Fibroblast of skin of scalp (primary cell): ENCODE results near the gene TMCC3. TPM values are rescaled to one million over a fixed set of nuclear protein-coding genes. Genes with fewer than 3 reads are reported as not detected.
"Not testable (repeated sequence)": the region's sequence is repeated elsewhere in the genome, so short reads cannot be mapped to it uniquely, and the experiment has no call there.

Experiments
- DNase-seq: peaks from one replicate; pipeline ENCODE4 v3.0.0-alpha.2; 2013
- polyA plus RNA-seq, 2 experiments: library from polyadenylated mRNA; unstranded; fragments of 120-200 nt; gene quantifications; one replicate each; pipeline ENCODE4 v1.2.1, GENCODE V29; 2013; ENCODE audit not compliant: insufficient read length in 2 of 2

The TMCC3 gene, protein sequence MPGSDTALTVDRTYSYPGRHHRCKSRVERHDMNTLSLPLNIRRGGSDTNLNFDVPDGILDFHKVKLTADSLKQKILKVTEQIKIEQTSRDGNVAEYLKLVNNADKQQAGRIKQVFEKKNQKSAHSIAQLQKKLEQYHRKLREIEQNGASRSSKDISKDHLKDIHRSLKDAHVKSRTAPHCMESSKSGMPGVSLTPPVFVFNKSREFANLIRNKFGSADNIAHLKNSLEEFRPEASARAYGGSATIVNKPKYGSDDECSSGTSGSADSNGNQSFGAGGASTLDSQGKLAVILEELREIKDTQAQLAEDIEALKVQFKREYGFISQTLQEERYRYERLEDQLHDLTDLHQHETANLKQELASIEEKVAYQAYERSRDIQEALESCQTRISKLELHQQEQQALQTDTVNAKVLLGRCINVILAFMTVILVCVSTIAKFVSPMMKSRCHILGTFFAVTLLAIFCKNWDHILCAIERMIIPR
- 0.23 TPM for polyA plus RNA-seq (2013, experiment 1 of 2; ENCODE audit: insufficient read length)
- polyA plus RNA-seq (2013, experiment 2 of 2; ENCODE audit: insufficient read length), result 1.0 TPM

DNA sequence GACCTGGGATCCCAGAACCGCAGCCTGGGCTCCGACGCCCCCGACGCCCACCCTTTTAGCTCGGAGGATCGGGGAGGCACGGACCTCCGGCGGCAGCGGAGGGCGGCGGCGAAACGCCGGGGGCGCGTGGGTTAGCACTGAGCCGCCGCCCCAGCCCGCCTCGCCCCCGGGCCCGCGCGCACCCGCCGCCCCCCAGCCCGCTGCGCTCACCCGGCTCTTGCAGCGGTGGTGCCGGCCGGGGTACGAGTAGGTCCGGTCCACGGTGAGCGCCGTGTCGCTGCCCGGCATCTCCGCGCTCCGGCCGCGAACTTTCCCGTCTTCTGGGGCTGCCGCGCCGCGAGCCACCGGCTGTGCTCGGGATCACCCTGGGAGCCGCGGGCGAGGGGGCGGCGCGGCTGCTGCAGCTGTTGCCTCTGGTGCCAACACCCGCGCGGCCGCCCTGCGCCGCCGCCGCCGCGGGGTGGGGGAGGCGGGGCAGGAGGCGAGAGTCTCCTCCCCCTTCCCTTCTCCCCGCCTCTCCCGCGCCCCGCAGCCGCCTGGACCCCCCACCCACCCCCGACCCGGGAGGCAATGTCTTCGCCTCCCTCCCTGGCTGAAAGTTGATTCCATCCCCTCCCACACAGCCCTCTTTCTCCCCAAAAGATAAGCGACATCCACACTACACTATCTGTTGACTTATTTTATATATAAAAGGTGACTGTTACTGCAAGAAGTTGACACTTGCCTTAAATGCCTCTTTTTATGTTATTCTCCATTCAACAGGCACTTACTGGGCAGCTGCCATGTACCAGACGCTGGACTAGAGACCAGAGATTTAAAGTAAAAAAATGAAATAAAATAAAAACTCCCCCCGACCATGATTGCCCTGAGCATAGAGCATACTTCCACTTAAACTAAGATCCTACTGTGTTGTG, at the start of gene TMCC3:
Gene TMCC3, minus strand, starts transcription at position 415 of the 914 bp plus-strand sequence. Its CDS starts 127 bp downstream, at position 288.
- peak; percentile 27 for DNase-seq

DNA sequence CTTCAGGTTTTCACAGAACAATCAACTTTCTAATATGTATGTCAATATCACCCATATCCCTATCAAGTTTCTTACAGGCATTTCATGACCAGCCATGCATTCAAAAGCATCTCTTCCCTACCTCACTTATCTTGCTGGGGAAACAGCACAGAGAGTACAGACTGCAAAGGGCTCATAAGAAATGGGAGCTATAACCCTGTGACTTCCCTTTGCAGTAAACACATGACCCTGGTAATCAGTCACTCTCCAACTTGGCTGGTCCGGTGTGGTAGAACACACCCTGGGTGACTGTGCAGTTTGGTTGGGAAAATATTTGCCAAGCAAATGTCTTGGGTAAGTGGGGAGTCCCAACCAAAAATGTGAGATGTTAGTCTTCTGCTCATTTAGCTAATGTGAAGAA, 49.4 kb upstream of the TMCC3 start:
- no peak for DNase-seq

DNA sequence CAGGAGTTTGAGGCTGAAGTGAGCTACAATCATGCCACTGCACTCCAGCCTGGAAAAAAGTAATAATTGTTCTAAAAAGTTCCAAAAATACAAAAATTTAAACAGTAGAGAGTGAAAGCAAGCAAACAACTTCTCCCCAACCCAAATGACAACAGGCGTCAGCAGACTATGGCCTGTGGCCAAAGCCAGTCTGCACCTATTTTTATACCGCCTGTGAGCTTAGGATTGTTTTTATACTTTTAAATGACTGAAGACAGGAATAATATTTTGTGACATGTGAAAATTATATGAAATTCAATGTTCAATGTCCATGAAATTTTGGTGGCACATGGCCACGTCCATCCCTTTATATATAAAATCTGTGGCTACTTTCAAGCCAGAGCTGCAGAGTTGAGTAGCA, 48.2 kb upstream of the TMCC3 start:
- no peak for DNase-seq

DNA sequence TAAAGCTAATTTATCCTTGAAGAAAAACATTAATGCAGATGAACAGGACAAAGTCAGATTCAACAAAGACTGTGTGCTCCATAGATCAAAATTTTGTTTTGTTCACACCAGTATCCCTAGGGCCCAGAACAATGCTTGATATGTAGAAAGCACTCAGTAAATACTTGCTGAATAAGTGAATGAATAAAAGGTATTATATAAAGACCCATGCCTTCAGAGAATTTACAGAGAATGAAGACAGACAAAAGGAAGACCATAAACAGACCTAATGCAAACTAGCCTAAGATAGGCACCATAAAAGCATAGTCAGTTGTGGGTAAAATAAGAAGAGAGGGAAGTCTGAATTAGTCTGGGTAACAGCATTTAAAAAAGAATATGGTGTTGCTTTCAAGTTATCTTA, 47.3 kb upstream of the TMCC3 start:
- no peak for DNase-seq

DNA sequence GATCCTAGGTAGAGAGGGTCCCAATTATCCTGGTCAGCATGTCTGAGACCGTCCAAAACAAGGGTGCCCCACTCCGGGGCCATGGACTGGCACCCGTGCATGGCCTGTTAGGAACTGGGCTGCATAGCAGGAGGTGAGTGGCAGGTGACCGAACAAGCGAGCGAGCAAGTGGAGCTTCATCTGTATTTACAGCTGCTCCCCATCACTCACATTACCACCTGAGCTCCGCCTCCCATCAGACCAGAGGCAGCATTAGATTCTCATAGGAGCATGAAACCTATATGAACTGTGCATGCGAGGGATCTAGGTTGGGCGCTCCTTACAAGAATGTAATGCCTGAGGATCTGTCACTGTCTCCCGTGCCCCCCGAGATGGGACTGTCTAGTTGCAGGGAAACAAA, 44.4 kb upstream of the TMCC3 start:
- DNase-seq, result no peak

DNA sequence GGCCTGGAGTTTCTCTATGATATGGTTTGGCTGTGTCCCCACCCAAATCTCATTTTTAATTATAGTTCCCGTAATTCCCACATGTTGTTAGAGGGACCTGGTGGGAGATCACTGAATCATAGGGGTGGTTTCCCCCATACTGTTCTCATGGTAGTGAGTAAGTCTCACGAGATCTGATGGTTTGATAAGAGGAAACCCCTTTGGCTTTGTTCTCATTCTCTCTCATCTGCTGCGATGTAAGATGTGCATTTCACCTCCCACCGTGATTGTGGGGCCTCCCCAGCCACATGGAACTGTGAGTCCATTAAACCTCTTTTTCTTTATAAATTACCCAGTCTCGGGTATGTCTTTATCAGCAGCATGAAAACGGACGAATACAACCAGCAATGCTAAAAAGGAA, 42.5 kb upstream of the TMCC3 start:
- DNase-seq, result not testable (repeated sequence)

DNA sequence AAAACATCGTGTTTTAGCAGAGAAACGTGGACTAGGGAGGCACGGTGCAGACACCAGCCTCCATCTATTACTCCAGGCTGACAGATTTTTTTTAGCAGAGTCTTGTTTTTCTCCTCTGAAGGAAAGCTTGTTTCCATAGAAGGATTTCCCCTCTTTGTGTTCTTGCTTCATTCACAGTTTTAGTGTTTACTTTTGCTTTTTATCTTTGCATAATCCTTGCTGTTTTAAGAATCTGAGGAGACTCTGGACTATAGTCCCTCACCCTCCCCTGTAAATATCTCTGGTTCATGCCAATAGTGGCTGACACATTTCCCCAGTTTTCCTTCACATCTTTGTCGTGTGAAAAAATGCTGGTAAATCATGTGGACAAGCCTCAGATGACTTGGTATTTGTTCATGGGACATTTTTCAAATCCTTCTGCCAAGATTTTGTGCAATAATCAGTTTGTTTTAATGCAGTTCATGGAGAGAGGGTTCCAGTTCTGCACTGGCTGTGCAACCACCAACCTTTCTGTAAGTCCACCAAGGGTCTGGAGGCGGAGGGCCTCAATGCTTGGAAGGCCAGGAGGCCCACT, 39.9 kb upstream of the TMCC3 start:
- peak; percentile 35 for DNase-seq

DNA sequence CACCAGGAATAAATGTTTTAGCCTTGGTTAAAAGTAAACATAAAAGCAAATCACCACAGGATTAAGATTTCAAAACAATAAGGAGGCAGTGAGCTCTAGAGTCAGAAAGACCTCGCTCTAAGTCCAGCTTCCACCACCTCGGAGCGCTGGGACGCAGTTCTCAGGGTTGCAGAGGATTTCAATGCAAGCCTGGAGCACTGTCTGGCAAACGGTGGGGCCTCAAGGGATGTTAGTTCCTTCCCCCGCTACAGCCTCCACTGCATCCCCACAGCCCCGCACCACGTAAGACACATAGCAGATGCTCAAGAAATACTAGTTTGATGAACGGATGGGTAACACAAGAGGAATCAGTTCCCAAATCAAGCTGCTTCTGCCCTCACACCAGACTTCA, 39.3 kb upstream of the TMCC3 start:
- no peak for DNase-seq

DNA sequence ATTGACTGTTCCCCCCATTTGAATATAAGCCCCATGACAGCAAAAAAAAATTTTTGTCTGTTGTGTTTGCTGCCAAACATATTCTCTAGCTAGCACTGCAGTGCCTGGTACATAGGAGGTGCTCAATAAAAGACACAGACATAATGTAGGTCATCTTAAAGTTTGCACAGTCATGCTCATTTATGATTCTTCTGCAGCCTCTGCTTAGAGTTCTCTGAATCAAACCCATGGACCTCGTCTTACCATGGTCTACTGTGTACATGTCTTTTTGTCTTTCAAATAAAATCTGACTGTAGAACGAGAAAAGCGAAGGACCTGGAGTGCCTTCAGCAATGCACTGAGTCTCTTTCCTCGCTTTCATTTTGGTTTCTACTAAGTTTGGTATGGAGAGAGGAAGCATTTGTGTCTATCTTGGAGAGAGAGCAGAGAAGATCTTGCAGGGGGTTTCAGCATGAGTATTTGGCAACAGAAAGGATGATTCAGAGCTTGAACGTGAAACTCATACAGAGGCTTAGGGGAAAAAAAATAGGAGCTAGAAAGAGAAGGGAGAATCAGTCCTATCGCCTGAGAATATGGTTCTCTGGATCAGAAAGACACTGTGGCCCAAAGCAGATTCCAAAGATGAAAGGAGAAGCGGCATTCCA, 38.8 kb upstream of the TMCC3 start:
- peak; percentile 67 for DNase-seq

DNA sequence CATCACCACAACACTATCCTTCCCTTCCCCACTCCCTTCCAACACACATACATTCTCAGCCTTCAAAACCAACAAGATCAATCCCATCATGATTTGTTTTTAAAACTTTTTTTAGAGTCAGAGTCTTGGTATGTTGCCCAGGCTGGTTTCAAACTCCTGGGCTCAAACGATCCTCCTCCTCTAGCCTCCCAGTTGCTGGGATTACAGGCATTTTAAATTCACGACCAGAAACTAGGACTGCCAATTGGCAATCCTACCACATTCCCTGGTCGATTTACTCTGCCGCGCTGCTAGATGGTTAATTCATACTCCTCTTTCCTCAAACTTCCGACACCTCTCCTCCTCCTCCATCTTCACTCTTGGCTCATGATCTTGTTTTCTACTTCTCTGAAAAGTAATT, 37.5 kb upstream of the TMCC3 start:
- DNase-seq, result no peak

DNA sequence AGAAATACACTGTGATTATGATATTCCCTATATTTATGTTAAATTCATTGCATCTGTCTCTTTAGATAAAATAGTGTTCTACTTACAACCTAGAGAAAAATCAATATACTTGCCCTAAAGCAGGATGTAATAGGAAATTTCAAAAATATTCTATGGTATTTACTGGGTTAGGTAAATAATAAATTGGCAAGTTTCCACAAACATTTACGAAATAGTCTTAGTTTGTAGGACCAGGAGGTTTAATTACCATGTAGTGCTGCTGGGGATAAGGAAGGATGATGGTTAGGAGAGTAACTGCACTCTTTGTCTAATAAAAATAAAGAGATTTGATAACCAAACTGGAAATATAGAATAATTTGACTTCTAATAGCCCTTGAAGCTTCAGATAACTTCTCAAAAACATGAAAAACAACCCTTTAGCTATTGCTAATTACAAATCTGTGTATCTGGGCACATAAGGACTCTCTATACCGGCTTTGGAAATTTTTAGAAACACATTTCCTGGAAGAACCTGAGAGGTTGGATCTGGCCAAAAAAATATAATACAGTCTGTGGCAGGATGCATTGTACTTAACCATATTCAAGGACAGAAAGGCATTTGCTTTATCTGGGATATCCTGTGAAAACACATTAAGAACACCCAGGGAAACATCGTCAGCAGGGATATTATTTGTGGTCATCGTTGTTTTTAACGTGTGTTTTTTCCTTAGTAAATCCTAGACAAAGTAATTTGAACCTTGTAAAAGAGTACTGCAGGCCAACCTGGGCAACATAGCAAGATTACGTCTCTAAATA, 36.7 kb upstream of the TMCC3 start:
- DNase-seq, result no peak

DNA sequence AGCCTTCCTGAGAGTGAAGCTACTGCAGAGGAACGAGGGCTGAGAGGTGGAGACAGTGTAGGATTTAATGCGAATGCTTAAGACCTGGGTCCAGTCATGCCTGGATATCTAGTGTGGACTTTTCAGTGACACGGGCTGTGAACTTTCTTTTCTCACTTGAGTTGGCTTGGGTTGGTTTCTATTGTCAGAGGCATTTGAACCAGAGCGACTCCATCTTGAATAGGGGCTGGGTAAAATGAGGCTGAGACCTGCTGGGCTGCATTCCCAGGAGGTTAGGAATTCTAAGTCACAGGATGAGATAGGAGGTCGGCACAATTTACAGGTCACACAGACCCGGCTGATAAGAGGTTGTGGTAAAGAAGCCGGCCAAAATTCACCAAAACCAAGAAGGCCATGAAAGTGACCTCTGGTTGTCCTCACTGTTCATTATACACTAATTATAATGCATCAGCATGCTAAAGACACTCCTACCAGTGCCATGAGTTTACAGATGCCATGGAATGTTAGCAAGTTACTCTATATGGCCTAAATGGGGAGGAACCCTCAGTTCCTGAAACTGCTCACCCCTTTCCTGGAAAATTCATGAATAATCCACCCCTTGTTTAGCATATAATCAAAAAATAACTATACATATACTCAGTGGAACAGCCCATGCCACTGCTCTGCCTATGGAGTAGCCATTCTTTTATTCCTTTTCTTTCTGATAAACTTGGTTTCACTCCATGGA, 34.2 kb upstream of the TMCC3 start:
- DNase-seq, result no peak

DNA sequence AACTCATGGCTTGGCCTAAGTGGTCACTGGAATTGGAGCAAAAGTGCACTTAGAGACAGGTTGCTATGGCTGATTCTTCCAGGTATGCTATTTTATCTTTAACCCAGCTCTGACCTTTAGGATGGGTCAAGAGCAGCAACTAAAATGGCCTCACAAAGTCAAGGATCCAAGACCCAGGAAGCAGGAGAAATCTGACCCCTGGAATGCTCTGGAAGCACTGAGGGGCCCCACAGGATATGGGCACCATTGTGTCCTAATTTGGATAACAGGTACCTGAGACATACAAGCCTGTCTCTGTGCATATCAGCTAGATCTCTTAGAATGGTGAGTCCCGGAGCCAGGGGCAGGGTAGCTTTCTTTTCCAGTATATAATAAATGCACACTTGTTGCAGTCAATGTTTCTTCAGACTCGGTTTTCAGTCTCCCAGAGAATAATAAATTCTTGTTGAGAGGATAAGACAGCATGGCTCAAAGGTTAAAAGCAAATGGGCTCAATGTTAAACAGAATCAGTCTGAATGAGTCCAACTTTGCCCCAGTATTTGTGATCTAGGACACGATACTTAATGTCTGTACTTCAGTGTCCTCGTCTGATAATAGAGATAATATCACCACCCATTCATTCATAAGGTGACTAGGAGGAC, 29.3 kb upstream of the TMCC3 start:
- no peak for DNase-seq

DNA sequence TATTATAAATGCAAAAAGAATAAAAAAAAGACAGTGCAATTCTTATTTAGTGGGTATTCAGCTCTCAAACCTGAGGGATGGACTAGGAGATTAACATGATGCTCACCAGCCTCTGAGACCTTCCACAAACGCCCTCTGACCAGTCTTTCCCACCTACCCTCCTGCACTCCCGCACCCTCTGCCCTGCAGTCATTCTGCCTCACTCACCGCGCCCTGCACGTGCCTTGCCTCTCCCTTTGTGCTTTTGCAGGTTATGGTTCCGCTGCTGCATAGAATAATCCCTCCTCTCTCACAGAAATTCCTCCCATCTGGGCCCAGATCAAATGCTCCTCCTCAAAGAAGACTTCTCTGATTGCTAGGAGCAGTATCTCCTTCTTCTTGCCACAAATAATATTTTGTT, 28.5 kb upstream of the TMCC3 start:
- no peak for DNase-seq

DNA sequence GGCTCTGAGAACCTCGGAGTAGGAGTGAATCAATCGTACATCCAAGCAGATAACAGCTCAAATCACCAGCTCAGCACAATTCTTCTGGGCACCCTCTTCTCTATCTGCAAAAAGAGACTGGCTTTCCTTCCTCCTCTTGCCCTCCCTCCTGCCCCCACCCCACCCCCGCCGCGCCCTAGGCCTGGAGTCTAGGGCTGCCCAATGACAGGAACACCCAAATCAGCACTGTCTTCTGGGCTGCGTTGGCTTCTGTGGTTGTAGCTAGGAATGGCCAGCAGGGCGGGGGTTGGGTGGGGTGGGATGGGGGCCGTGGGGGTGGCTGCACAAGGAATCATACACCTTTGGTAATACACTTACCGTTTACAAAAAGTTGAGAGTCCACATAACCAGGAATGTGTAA, 28.0 kb upstream of the TMCC3 start:
- no peak for DNase-seq

DNA sequence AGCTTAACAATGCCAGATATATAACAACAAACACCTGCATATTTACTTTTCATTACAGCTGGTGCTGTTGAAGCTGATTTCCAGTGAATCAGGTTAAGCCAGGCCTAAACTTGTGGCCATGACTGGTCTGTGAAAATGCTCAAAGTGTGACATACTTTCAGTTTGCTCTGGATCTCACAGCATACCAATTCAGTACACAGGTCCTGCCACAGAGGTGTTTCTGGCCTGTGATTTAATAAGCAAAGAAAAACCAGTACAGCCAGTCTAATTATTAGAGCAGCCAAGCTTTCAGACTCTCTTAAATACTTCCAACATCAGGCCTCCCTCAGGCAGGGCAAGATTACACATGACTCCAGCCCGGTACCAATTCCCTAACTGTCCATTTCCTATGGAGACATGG, 27.4 kb upstream of the TMCC3 start:
- DNase-seq, result no peak

DNA sequence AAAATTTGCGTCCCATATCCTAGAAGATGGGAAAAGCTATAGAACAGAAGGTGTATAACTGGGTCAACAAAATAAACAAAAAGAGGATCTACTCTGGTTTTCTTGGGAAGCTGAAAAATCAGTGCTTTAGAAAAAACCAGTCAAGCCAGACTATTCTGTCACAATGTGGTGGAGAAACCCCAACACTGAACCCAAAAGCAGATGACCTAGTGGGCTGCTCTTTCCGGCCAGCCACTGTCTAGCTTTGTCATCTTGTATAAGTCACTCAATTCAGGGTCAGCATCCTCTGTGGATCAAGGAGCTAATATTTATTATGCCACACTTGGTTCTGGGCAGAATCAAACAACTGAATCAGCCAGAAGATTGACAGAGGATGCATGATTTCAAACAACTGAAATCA, 26.6 kb upstream of the TMCC3 start:
- no peak for DNase-seq

DNA sequence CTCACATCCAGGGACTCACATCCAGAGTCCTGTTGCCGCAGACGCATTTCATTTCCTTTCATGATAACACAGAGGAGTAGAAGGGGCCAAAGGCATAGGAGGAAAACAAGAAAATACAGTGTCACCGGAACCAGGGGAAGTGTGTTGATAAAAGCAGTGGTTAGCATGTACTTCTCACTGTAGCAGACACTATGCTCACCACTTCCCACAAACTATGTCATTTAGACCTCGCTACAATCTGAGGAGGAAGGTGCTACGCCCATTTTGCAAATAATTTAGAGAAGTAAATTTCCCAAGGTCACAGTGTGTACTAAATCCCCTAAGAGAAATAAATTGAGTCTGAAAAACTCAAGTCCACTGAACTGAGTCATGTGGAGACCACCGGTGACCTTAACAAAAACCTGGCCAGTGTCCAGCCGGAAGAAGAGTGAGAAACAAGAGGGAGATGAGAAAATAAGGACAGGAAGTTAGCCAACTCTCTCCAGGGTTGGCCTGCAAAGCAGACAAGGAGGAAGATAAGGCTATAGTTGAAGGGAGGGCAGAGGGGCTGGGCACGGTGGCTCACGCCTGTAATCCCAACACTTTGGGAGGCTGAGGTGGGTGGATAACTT, 25.8 kb upstream of the TMCC3 start:
- DNase-seq, result no peak

DNA sequence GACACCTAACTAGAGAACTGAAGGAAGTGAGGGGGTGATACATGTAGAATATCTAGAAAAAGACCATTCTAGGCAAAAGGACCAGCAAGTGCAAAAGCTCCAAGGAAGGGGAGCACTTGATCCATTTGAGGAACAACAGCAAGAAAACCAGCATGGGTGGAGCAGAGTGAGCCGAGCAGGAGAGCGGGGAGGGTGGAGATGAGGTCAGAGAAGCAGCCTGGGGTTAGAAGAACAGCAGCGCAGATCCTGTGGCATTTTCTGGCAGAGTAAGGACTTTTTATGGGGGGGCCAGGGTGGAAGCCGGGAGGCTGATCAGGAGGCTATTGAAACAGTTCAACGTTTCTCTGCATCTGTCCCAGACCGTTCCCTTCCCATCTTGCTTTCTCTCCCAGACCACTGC, 24.5 kb upstream of the TMCC3 start:
- no peak for DNase-seq

DNA sequence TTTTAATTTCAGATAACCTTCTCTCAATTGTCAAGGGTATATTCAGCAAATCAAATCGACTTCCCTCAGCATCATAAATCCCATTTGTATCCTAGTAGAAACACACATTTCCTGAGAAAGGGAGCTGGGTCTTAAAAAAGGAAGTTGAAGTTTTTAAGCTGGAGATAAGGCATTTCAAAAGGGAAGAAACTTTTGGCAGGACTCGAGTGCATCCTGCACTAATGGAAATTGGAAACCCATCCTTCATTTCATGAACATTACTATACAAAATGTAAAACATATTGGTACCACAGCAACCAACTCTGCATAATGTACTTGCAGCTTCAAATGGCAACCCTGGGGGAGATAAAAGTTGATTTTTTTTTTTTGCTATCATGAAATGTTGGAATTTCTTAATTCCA, 23.7 kb upstream of the TMCC3 start:
- no peak for DNase-seq
